ENCODE data around the gene SCYL1. TPM values are rescaled to one million over a fixed set of nuclear protein-coding genes. Genes with fewer than 3 reads are reported as not detected.

SCYL1 gene
- total RNA-seq, 2 experiments from 2014 or later = 57.4 to 60.7 TPM

- intact Hi-C loops (cut with DNase I, micrococcal nuclease) = loop anchor here in 1 of 2 experiments (2.0 to 10.0 kb wide), 2 partner anchors 39 to 51 kb away; partner anchors contain the start of genes MAP3K11, PCNX3 and SCYL1
- TF ChIP-seq, protein P1, sequence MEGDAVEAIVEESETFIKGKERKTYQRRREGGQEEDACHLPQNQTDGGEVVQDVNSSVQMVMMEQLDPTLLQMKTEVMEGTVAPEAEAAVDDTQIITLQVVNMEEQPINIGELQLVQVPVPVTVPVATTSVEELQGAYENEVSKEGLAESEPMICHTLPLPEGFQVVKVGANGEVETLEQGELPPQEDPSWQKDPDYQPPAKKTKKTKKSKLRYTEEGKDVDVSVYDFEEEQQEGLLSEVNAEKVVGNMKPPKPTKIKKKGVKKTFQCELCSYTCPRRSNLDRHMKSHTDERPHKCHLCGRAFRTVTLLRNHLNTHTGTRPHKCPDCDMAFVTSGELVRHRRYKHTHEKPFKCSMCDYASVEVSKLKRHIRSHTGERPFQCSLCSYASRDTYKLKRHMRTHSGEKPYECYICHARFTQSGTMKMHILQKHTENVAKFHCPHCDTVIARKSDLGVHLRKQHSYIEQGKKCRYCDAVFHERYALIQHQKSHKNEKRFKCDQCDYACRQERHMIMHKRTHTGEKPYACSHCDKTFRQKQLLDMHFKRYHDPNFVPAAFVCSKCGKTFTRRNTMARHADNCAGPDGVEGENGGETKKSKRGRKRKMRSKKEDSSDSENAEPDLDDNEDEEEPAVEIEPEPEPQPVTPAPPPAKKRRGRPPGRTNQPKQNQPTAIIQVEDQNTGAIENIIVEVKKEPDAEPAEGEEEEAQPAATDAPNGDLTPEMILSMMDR (IDR thresholded peaks at IDR 0.05) = no peak
Measured at GRCh38 chr11:65575568-65576231, 50.8 kb downstream of the SCYL1 start, which contains the start of gene EHBP1L1. Gene EHBP1L1, plus strand, starts transcription at chr11:65576053. Its CDS starts 250 bp downstream, at chr11:65576303.

GRCh38 chr11:65576232-65576866 is 51.5 kb downstream of the SCYL1 start:
- H3K27ac ChIP-seq (ENCODE audit: low read depth in 1 of 2, low read length in 2 of 2) = peak overlapping the region; percentile 56 to 57
- peak in 2 of 14 experiments; percentile 41 to 56 for DNase-seq
- ChIA-PET POLR2A (interaction anchor here (0.6 to 3.6 kb wide), 21 partner anchors 10 to 454 kb away, joined by 3 to 42 read pairs (median 9); partner anchors contain the start of genes CCDC85B, FAU, MALAT1 and MRPL49), CTCF (interaction anchor here (1.3 to 4.1 kb wide), 4 partner anchors 12 to 36 kb away, joined by 6 to 31 read pairs (median 20); no protein-coding TSS in a partner anchor)
- Mint-ChIP-seq H3K36me3 (ENCODE audit: low read depth) (peaks cover 50% of the 10 kb centered on the region), H3K4me1 (ENCODE audit: low read depth) (peaks cover 51% of the 10 kb centered on the region), H3K9me3 (no peaks in the 10 kb centered on the region), H3K27ac (peak overlapping the region; percentile 37), H3K27me3 (no peaks in the 10 kb centered on the region), H3K4me3 (peak overlapping the region; percentile 90)
- TF ChIP-seq, protein P1 (IDR thresholded peaks at IDR 0.05) = no peak
- peaks cover 71% of the 10 kb centered on the region for H3K4me1 ChIP-seq (ENCODE audit: insufficient read depth, low read length)
- intact Hi-C loops (cut with DNase I, micrococcal nuclease) = loop anchor here in 1 of 2 experiments (10.0 kb wide), 1 partner anchor 52 kb away; the partner anchor contains the start of gene SCYL1
- no peaks in the 10 kb centered on the region for H3K9me3 ChIP-seq (ENCODE audit: control insufficient read depth in 1 of 2, insufficient read depth in 1 of 2, low read length in 2 of 2)
- peaks cover 46% of the 10 kb centered on the region for H3K36me3 ChIP-seq (ENCODE audit: insufficient read depth, low read length)
- H3K4me3 ChIP-seq (ENCODE audit: low read length) = peak overlapping the region; percentile 71
- H3K27me3 ChIP-seq (ENCODE audit: control insufficient read depth in 1 of 2, insufficient read depth in 2 of 2, low read length in 2 of 2) = no peaks in the 10 kb centered on the region
- no peak for ATAC-seq (ENCODE audit: poor library complexity)

More at GRCh38 chr11:65575568-65576231, 50.8 kb downstream of the SCYL1 start, which contains the start of gene EHBP1L1:
- DNase-seq (peak; percentile 60 to 91 (median 79)), ATAC-seq (ENCODE audit: poor library complexity) (peak; percentile 30)
- Mint-ChIP-seq H3K27ac (peak within 1 kb of the TSS; percentile 98), H3K4me1 (ENCODE audit: low read depth) (peaks cover 57% of the 10 kb centered on the region), H3K36me3 (ENCODE audit: low read depth) (peaks cover 46% of the 10 kb centered on the region), H3K27me3 (no peaks in the 10 kb centered on the region), H3K9me3 (no peaks in the 10 kb centered on the region), H3K4me3 (peak within 1 kb of the TSS; percentile 98)
- H3K4me1 ChIP-seq (ENCODE audit: insufficient read depth, low read length) = peaks cover 77% of the 10 kb centered on the region
- peak within 1 kb of the TSS; percentile 89 for H3K4me3 ChIP-seq (ENCODE audit: low read length)
- peak within 1 kb of the TSS; percentile 87 to 99 for H3K27ac ChIP-seq (ENCODE audit: low read depth in 1 of 2, low read length in 2 of 2)
- H3K27me3 ChIP-seq (ENCODE audit: control insufficient read depth in 1 of 2, insufficient read depth in 2 of 2, low read length in 2 of 2) = no peaks in the 10 kb centered on the region
- no peaks in the 10 kb centered on the region for H3K9me3 ChIP-seq (ENCODE audit: control insufficient read depth in 1 of 2, insufficient read depth in 1 of 2, low read length in 2 of 2)
- peaks cover 39% of the 10 kb centered on the region for H3K36me3 ChIP-seq (ENCODE audit: insufficient read depth, low read length)
- POLR2A ChIA-PET = interaction anchor here (0.6 to 3.6 kb wide), 26 partner anchors 10 to 454 kb away, joined by 3 to 42 read pairs (median 8); partner anchors contain the start of genes CCDC85B, FAU, LTBP3 and MALAT1
- CTCF ChIA-PET = interaction anchor here (0.9 to 4.1 kb wide), 4 partner anchors 13 to 36 kb away, joined by 3 to 31 read pairs (median 20); no protein-coding TSS in a partner anchor

Data from CD4-positive, alpha-beta T cell (primary cell).